BLaER1 (cell line): ENCODE data around the gene MLEC.

Experiments used
- H3K27ac ChIP-seq: shearing (Covaris generic); formaldehyde crosslinking; 2 replicates; pipeline ENCODE4 v1.8.1; 2022
- H3K27me3 ChIP-seq: shearing (Covaris generic); formaldehyde crosslinking; 2 replicates; pipeline ENCODE4 v1.8.1; 2022
- H3K36me3 ChIP-seq: shearing (Covaris generic); formaldehyde crosslinking; 2 replicates; pipeline ENCODE4 v1.8.1; 2022
- H3K4me1 ChIP-seq: shearing (Covaris generic); formaldehyde crosslinking; 2 replicates; pipeline ENCODE4 v1.8.1; 2022
- H3K4me2 ChIP-seq: shearing (Covaris generic); formaldehyde crosslinking; 2 replicates; pipeline ENCODE4 v1.8.1; 2022
- H3K4me3 ChIP-seq: shearing (Covaris generic); formaldehyde crosslinking; 2 replicates; pipeline ENCODE4 v1.8.1; 2022
- H3K9ac ChIP-seq: shearing (Covaris generic); formaldehyde crosslinking; 2 replicates; pipeline ENCODE4 v1.8.1; 2022
- H3K9me3 ChIP-seq: shearing (Covaris generic); formaldehyde crosslinking; 2 replicates; pipeline ENCODE4 v1.8.1; 2022
- H4K20me1 ChIP-seq: shearing (Covaris generic); formaldehyde crosslinking; 2 replicates; pipeline ENCODE4 v1.8.1; 2022
- Cebpa-rat ChIP-seq: shearing (Covaris generic); IDR thresholded peaks from 2 replicates; pipeline ENCODE4 v1.8.1; 2022

Gene MLEC

DNA sequence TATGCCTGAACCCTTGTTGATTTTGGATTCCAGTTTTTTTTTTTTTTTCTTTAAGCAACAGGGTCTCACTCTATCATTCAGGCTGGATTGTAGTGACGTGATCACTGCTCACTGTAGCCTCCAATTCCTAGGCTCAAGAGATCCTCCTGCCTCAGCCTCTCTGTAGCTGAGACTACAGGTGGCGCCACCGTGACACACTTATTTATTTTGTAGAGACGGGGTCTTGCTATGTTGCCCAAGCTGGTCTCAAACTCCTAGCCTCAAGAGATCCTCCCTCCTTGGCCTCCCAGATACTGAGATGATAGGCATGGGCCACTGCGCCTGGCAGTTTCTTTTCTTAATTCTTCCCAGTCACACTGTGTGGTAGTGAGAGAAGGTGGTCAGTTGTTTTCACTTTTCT lies 63.9 kb downstream of the MLEC start:
- no peak overlapping the region for H3K9ac ChIP-seq
- no peaks in the 10 kb centered on the region for H3K36me3 ChIP-seq
- H3K4me3 ChIP-seq = no peak overlapping the region
- H3K27ac ChIP-seq = no peak overlapping the region
- H3K27me3 ChIP-seq = no peaks in the 10 kb centered on the region
- H4K20me1 ChIP-seq = no peaks in the 10 kb centered on the region
- H3K4me1 ChIP-seq = no peaks in the 10 kb centered on the region
- peaks cover 11% of the 10 kb centered on the region for H3K9me3 ChIP-seq
- TF ChIP-seq Cebpa-rat = no peak
- H3K4me2 ChIP-seq = no peak overlapping the region

GRCh38 chr12:120751389-120751788 lies 64.4 kb downstream of the MLEC start:
- H3K4me2 ChIP-seq = no peak overlapping the region
- no peak for TF ChIP-seq Cebpa-rat
- peaks cover 11% of the 10 kb centered on the region for H3K9me3 ChIP-seq
- H4K20me1 ChIP-seq = no peaks in the 10 kb centered on the region
- no peak overlapping the region for H3K27ac ChIP-seq
- no peaks in the 10 kb centered on the region for H3K4me1 ChIP-seq
- H3K36me3 ChIP-seq = no peaks in the 10 kb centered on the region
- no peaks in the 10 kb centered on the region for H3K27me3 ChIP-seq
- H3K9ac ChIP-seq = no peak overlapping the region
- H3K4me3 ChIP-seq = no peak overlapping the region
